Sigmoid colon (tissue), 7 donors: Measurements from ENCODE around the gene ZFP90. TPM values are rescaled to one million over a fixed set of nuclear protein-coding genes. Genes with fewer than 3 reads are reported as not detected.

Source experiments
- DNase-seq: peaks from one replicate; pipeline ENCODE4 v3.0.0-alpha.2; 2019
- H3K27ac ChIP-seq, 4 donors: fragments of 200-600 bp; sonication (generic); one replicate each; pipeline ENCODE4 v1.5.1; 2016 to 2019; ENCODE audit warnings: mild to moderate bottlenecking in 1 of 4
- H3K27me3 ChIP-seq, 3 donors: fragments of 200-600 bp; sonication (generic); one replicate each; pipeline ENCODE4 v1.5.1; 2019; ENCODE audit warnings: mild to moderate bottlenecking in 1 of 3
- H3K36me3 ChIP-seq, 4 donors: fragments of 200-600 bp; sonication (generic); one replicate each; pipeline ENCODE4 v1.5.1; 2016 to 2019
- H3K4me1 ChIP-seq, 4 donors: fragments of 200-600 bp; sonication (generic); one replicate each; pipeline ENCODE4 v1.5.1; 2017 to 2019
- H3K4me3 ChIP-seq, 4 donors: fragments of 200-600 bp; sonication (generic); one replicate each; pipeline ENCODE4 v1.5.1; 2017 to 2019; ENCODE audit warnings: mild to moderate bottlenecking in 2 of 4, moderate library complexity in 1 of 4
- H3K9me3 ChIP-seq, 4 donors: fragments of 200-600 bp in 3 of 4; sonication (generic) in 3 of 4; one replicate each; pipeline versions ENCODE4 v1.5.1 to v1.6.1; 2013 to 2019
- CTCF ChIP-seq, 4 experiments: fragments of 450-650 bp in 3 of 4; fragments of 200-600 bp in 1 of 4; IDR thresholded peaks; one replicate each; pipeline ENCODE4 v1.5.1; 2016 to 2019; ENCODE audit warnings: antibody characterized with exemption in 4 of 4, mild to moderate bottlenecking in 3 of 4, moderate library complexity in 2 of 4
- EP300 ChIP-seq, 4 donors: sonication (generic); formaldehyde crosslinking; IDR thresholded peaks; one replicate each; pipeline ENCODE4 v1.6.1; 2017; ENCODE audit warnings: antibody characterized with exemption in 4 of 4
- POLR2A ChIP-seq, 2 donors: fragments of 450-650 bp; IDR thresholded peaks; one replicate each; pipeline ENCODE4 v1.6.1; 2016; ENCODE audit warnings: antibody characterized with exemption in 2 of 2, mild to moderate bottlenecking in 2 of 2, moderate library complexity in 2 of 2
- POLR2AphosphoS5 ChIP-seq, 4 donors: sonication (generic); formaldehyde crosslinking; IDR thresholded peaks; one replicate each; pipeline ENCODE4 v1.6.1; 2017; ENCODE audit warnings: antibody characterized with exemption in 4 of 4
- WGBS, 2 donors: extraction: QIAGEN DNeasy Blood & Tissue Kit; methylation state at CpG; one replicate each; pipeline ENCODE4 v1.1.7; 2013; 5-methylcytosine and 5-hydroxymethylcytosine counted together
- intact Hi-C: fragments of 100-400 bp; cut with DNase I; formaldehyde crosslinking; loops from one replicate; pipeline ENCODE4 v1.15.1; 2023
- polyA plus RNA-seq, 3 donors: library from polyadenylated mRNA; stranded (reverse); fragments of 200-250 nt; gene quantifications; one replicate each; pipeline ENCODE4 v1.2.3, GENCODE V29; 2013
- total RNA-seq, 4 donors: library from RNA; depleted of rRNA; stranded (reverse); fragments of >200 nt; gene quantifications; one replicate each; pipeline ENCODE4 v1.1.0, GENCODE V29; 2016
- donor health status: healthy with polysubstance abuse.
- donor health status: Bipolar disorder and iron deficiency.
- donor health status: healthy.

ZFP90 gene
- total and polyA plus RNA-seq, 7 donors = 1.6 to 48.5 (median 33.4) TPM

- H3K27ac ChIP-seq = no peak overlapping the region
- intact Hi-C loops = no loop called here
- WGBS, 2 donors = 94 to 96% methylated on average over 1 of the region's 1 CpG
- no peak overlapping the region for H3K4me3 ChIP-seq
- TF ChIP-seq CTCF (IDR thresholded peaks at IDR 0.05) (no peak), POLR2AphosphoS5 (IDR thresholded peaks at IDR 0.05) (no peak), POLR2A (IDR thresholded peaks at IDR 0.05) (no peak), EP300 (IDR thresholded peaks at IDR 0.05) (no peak)
- no peaks in the 10 kb centered on the region for H3K36me3 ChIP-seq
- H3K9me3 ChIP-seq = no peaks in the 10 kb centered on the region
- no peak for DNase-seq
- H3K4me1 ChIP-seq = peaks cover 0 to 7% (median 3%) of the 10 kb centered on the region in 4 donors
- H3K27me3 ChIP-seq = peaks cover 0 to 32% (median 11%) of the 10 kb centered on the region in 3 donors
Observed at GRCh38 chr16:68512742-68513141, 26.3 kb upstream of the ZFP90 start.

- Histone ChIP-seq H3K9me3 (no peaks in the 10 kb centered on the region), H3K4me1 (peaks cover 0 to 7% (median 3%) of the 10 kb centered on the region in 4 donors), H3K27ac (no peak overlapping the region), H3K36me3 (no peaks in the 10 kb centered on the region), H3K4me3 (no peak overlapping the region), H3K27me3 (peaks cover 0 to 25% (median 8%) of the 10 kb centered on the region in 3 donors)
- 63 to 74% methylated on average over 3 of the region's 3 CpGs for WGBS, 2 donors
- DNase-seq = no peak
- no peak for TF ChIP-seq POLR2AphosphoS5 (IDR thresholded peaks at IDR 0.05)
- TF ChIP-seq EP300 (IDR thresholded peaks at IDR 0.05) = no peak
- TF ChIP-seq CTCF (IDR thresholded peaks at IDR 0.05) = no peak
- no peak for TF ChIP-seq POLR2A (IDR thresholded peaks at IDR 0.05)
- intact Hi-C loops = no loop called here
Observed at GRCh38 chr16:68514511-68514910, 24.6 kb upstream of the ZFP90 start.

DNA sequence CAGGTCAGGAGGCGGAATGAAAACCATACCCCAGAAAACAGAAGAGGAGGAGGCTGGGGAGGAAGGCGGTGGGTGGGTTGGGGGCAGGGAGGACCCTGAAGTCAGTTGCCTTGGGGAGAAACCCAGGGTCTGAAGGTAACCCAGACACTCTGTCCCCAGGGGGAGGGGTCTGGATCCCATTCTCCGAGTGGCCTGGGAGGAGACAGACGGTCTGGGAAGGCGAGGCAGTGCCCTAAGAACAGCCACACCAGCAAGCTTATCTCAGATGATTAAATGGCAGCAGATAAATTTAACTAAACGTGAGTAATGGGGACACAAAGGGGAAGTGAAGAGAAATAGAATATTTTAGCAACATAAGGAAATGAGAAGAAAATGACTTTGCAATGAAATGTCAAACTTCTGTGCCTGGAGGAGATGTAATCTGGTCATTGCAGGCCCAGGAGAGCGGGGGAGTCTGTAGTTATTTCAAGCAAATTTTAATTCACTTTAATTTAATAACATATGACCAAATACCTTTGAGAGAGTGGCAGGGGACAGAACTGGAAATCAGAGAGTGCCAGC, 21.4 kb upstream of the ZFP90 start:
- H3K4me3 ChIP-seq = no peak overlapping the region
- TF ChIP-seq CTCF (IDR thresholded peaks at IDR 0.05) (no peak), POLR2AphosphoS5 (IDR thresholded peaks at IDR 0.05) (no peak), EP300 (IDR thresholded peaks at IDR 0.05) (no peak)
- H3K4me1 ChIP-seq = peaks cover 0 to 7% (median 1%) of the 10 kb centered on the region in 4 donors
- WGBS, 2 donors = 58 to 63% methylated on average over 7 of the region's 7 CpGs
- no peaks in the 10 kb centered on the region for H3K27me3 ChIP-seq
- H3K9me3 ChIP-seq = no peaks in the 10 kb centered on the region
- H3K36me3 ChIP-seq = no peaks in the 10 kb centered on the region
- intact Hi-C loops = no loop called here
- H3K27ac ChIP-seq = no peak overlapping the region
- DNase-seq = no peak

GRCh38 chr16:68519225-68519745, 19.8 kb upstream of the ZFP90 start:
- Histone ChIP-seq H3K4me3 (no peak overlapping the region), H3K27ac (no peak overlapping the region), H3K27me3 (no peaks in the 10 kb centered on the region), H3K9me3 (no peaks in the 10 kb centered on the region), H3K36me3 (no peaks in the 10 kb centered on the region), H3K4me1 (peaks cover 0 to 7% (median 1%) of the 10 kb centered on the region in 4 donors)
- intact Hi-C loops = no loop called here
- DNase-seq = no peak
- WGBS, 2 donors = 83 to 92% methylated on average over 6 of the region's 6 CpGs
- TF ChIP-seq POLR2AphosphoS5 (IDR thresholded peaks at IDR 0.05) (no peak), POLR2A (IDR thresholded peaks at IDR 0.05) (no peak), EP300 (IDR thresholded peaks at IDR 0.05) (no peak), CTCF (IDR thresholded peaks at IDR 0.05) (no peak)
